ENCODE measurements around the gene UXS1.

The UXS1 gene

GRCh38 chr2:106062627-106063026 lies 131.5 kb downstream of the UXS1 start:
- TF ChIP-seq, protein P1, sequence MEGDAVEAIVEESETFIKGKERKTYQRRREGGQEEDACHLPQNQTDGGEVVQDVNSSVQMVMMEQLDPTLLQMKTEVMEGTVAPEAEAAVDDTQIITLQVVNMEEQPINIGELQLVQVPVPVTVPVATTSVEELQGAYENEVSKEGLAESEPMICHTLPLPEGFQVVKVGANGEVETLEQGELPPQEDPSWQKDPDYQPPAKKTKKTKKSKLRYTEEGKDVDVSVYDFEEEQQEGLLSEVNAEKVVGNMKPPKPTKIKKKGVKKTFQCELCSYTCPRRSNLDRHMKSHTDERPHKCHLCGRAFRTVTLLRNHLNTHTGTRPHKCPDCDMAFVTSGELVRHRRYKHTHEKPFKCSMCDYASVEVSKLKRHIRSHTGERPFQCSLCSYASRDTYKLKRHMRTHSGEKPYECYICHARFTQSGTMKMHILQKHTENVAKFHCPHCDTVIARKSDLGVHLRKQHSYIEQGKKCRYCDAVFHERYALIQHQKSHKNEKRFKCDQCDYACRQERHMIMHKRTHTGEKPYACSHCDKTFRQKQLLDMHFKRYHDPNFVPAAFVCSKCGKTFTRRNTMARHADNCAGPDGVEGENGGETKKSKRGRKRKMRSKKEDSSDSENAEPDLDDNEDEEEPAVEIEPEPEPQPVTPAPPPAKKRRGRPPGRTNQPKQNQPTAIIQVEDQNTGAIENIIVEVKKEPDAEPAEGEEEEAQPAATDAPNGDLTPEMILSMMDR (IDR thresholded peaks at IDR 0.05; ENCODE audit: insufficient read depth, low read depth, low read length, missing control alignments): no peak
- no peak overlapping the region for H3K4me3 ChIP-seq (ENCODE audit: low read depth, low read length)

DNA sequence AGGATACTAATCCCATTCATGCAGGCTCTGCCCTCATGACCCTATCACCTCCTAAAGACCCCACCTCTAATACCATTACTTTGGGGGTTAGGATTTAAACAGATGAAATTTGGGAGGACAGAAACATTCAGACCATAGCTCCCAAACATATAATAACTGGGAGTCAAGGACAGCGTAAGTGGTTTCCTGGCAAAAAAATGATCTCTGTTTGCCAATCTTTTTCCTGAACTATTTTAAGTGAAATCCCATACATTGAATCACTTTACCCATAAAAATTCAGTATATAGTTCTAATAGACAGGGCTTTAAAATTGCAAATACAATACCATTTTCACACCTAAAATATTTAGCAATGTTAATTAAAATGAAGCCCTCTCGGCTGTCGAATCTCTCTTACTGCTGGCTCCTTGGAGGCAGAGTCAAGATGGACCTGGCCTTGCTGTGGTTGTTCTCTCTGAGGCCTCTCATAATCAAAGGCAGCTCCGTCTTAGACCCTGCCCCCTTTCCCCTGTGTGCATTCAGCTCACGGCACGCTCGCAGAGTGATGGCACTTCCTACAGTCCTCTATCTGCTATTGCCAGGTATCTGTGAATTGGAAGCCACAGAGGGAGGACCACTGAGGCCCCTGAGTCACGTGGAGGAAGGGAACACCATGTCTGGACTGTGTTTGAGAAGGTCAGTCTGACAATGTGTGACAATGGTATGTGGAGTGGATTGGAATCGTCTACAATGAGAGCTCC lies 132.3 kb downstream of the UXS1 start:
- H3K4me3 ChIP-seq (ENCODE audit: low read depth, low read length): no peak overlapping the region
- DNase-seq (ENCODE audit: low read depth): no peak
- TF ChIP-seq, protein P1 (IDR thresholded peaks at IDR 0.05; ENCODE audit: insufficient read depth, low read depth, low read length, missing control alignments): no peak

More at GRCh38 chr2:106062627-106063026, 131.5 kb downstream of the UXS1 start:
- no peak for DNase-seq (ENCODE audit: low read depth)

GRCh38 chr2:106059416-106060065 lies 134.6 kb downstream of the UXS1 start:
- no peak overlapping the region for H3K4me3 ChIP-seq (ENCODE audit: low read depth, low read length)
- TF ChIP-seq, protein P1 (IDR thresholded peaks at IDR 0.05; ENCODE audit: insufficient read depth, low read depth, low read length, missing control alignments): no peak
- DNase-seq (ENCODE audit: low read depth): no peak

DNA sequence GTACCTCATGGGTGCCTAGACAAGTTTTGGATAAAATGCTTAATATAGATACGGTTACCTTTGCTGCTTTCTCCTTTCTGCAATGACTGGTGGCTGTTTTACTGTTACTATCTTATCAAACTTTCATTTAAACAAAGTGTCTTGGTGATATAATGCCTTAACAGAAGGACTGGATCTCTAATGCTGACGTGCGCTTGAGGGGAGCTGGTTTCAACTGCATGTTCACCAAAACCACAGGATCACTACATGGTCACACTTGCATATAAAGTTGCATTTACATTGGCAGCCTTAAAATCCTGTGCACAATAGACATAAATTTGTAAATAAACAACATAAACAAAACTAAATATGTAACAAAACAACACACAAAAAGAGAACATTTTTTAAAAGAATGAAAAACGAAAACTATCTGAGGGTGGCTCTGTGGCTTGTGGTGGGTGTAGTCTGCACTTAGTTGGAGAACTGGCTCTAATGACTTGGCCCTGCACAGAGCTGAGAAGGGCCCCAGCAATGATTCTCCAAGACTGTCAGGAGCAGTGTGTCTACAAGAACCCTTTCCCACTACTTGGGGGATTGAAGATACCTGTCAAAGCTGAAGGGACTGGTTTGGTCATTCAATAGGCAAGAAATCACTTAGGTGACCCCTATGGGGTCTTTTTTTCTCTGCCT lies 135.5 kb downstream of the UXS1 start:
- TF ChIP-seq, protein P1 (IDR thresholded peaks at IDR 0.05; ENCODE audit: insufficient read depth, low read depth, low read length, missing control alignments): no peak
- H3K4me3 ChIP-seq (ENCODE audit: low read depth, low read length): no peak overlapping the region
- no peak for DNase-seq (ENCODE audit: low read depth)

DNA sequence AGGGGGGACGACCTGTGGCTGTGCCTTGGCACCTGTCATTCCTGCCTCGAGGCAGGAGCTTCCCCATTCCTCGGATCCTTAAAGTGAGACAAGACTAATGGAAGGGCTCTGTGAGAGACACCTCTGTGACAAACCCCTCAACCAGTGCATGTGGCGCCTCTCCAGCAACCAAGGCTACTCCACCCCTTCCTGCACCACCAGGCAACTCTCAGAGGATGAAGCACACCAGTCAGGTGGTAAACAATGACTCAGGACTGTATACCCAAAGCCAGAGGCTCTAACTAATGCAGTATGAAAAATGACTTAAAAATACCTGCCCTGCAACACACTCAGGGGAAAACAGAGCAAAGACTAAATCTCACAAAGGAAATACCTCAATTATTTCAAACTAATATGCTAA lies 136.9 kb downstream of the UXS1 start:
- H3K4me3 ChIP-seq (ENCODE audit: low read depth, low read length): no peak overlapping the region
- TF ChIP-seq, protein P1 (IDR thresholded peaks at IDR 0.05; ENCODE audit: insufficient read depth, low read depth, low read length, missing control alignments): no peak
- DNase-seq (ENCODE audit: low read depth): peak; percentile 10

GRCh38 chr2:106054880-106055655 lies 139.0 kb downstream of the UXS1 start:
- DNase-seq (ENCODE audit: low read depth): no peak
- TF ChIP-seq, protein P1 (IDR thresholded peaks at IDR 0.05; ENCODE audit: insufficient read depth, low read depth, low read length, missing control alignments): no peak
- no peak overlapping the region for H3K4me3 ChIP-seq (ENCODE audit: low read depth, low read length)
